B cell (primary cell): ENCODE results near the gene KCNH8. TPM values are rescaled to one million over a fixed set of nuclear protein-coding genes. Genes with fewer than 3 reads are reported as not detected.
A peak's percentile ranks its signal among the peaks of the same experiment; 100 is the strongest.

ENCODE experiments used
- ATAC-seq: fragments of 200-7000 bp; cut with Tn5 transposase; one replicate; pipeline ENCODE4 v1.10.0; 2021; ENCODE audit warnings: low read depth, mild to moderate bottlenecking, moderate number of reproducible peaks, moderate library complexity
- CTCF ChIA-PET: fragments of 350-600 bp; sonication (Branson Sonifier 250); formaldehyde crosslinking; loops from one replicate; lab custom pipeline; 2021; ENCODE audit warnings: antibody characterized with exemption, inconsistent platforms; lab: Charles Lee
- POLR2A ChIA-PET: fragments of 350-600 bp; sonication (Branson Sonifier 250); formaldehyde crosslinking; loops from one replicate; lab custom pipeline; 2021; ENCODE audit warnings: antibody characterized with exemption; lab: Charles Lee
- DNase-seq: peaks from one replicate; pipeline ENCODE4 v3.0.0; 2013
- H2AFZ ChIP-seq: 2 replicates; pipeline ENCODE4 v1.6.1; 2012; ENCODE audit warnings: mild to moderate bottlenecking, low read depth, low read length; ENCODE audit not compliant: insufficient read depth, poor library complexity, severe bottlenecking
- H3K27ac ChIP-seq, 2 donors: 1 replicate in 1 of 2; 2 replicates in 1 of 2; pipeline ENCODE4 v1.5.1; 2012 to 2013; ENCODE audit warnings: low read length in 2 of 2, mild to moderate bottlenecking in 2 of 2, moderate library complexity in 1 of 2
- H3K27me3 ChIP-seq, 4 experiments: fragments of 200-600 bp in 1 of 4; sonication (generic) in 1 of 4; replicated peaks in 1 of 4; 1 replicate in 2 of 4; 2 replicates in 2 of 4; pipeline versions ENCODE4 v1.6.1 to v1.7.0; 2013 to 2016; ENCODE audit warnings: low read length in 3 of 4, mild to moderate bottlenecking in 2 of 4, mixed read lengths in 1 of 4, moderate library complexity in 1 of 4; ENCODE audit not compliant: insufficient read depth in 4 of 4, control insufficient read depth in 3 of 4; ENCODE audit errors: control extremely low read depth in 1 of 4
- H3K36me3 ChIP-seq, 2 experiments: replicated peaks in 1 of 2; 1 replicate in 1 of 2; 2 replicates in 1 of 2; pipeline versions ENCODE4 v1.6.1 to v1.7.1; 2013; ENCODE audit warnings: low read length in 1 of 2; ENCODE audit not compliant: insufficient read depth in 2 of 2, control insufficient read depth in 1 of 2; ENCODE audit errors: control extremely low read depth in 1 of 2, extremely low read depth in 1 of 2
- H3K4me1 ChIP-seq, 2 donors: fragments of 200-600 bp in 1 of 2; sonication (generic) in 1 of 2; 1 replicate in 1 of 2; 2 replicates in 1 of 2; pipeline versions ENCODE4 v1.5.1 to v1.6.1; 2013 to 2017; ENCODE audit warnings: low read length in 2 of 2; ENCODE audit not compliant: control insufficient read depth in 2 of 2, insufficient read depth in 2 of 2
- H3K4me2 ChIP-seq: replicated peaks from 2 replicates; pipeline ENCODE3; 2012; ENCODE audit warnings: mild to moderate bottlenecking, low read depth, low read length; ENCODE audit not compliant: poor library complexity, severe bottlenecking
- H3K4me3 ChIP-seq, 5 experiments: fragments of 200-600 bp in 1 of 5; sonication (generic) in 1 of 5; 1 replicate in 3 of 5; 2 replicates in 2 of 5; pipeline versions ENCODE4 v1.5.1 to v1.7.0; 2011 to 2016; ENCODE audit warnings: low read length in 4 of 5, mild to moderate bottlenecking in 4 of 5, low read depth in 2 of 5, control low read depth in 1 of 5, moderate library complexity in 1 of 5; ENCODE audit not compliant: insufficient read depth in 1 of 5; ENCODE audit errors: control extremely low read depth in 1 of 5, extremely low read depth in 1 of 5
- H3K79me2 ChIP-seq: fragments of 200-600 bp; sonication (generic); one replicate; pipeline ENCODE4 v1.6.0; 2016; ENCODE audit warnings: low read length; ENCODE audit not compliant: control insufficient read depth, insufficient read depth
- H3K9ac ChIP-seq: fragments of 200-600 bp; sonication (generic); 2 replicates; pipeline ENCODE4 v1.6.1; 2017; ENCODE audit warnings: mild to moderate bottlenecking, low read length, moderate library complexity
- H3K9me3 ChIP-seq, 3 donors: one replicate each; pipeline versions ENCODE4 v1.6.1 to v1.7.1; 2013; ENCODE audit warnings: low read length in 2 of 3; ENCODE audit not compliant: control insufficient read depth in 2 of 3, insufficient read depth in 1 of 3; ENCODE audit errors: control extremely low read depth in 1 of 3
- H4K20me1 ChIP-seq: 2 replicates; pipeline ENCODE4 v1.6.0; 2012; ENCODE audit warnings: mild to moderate bottlenecking, low read length; ENCODE audit not compliant: insufficient read depth, control insufficient read depth, poor library complexity, severe bottlenecking
- H3K27ac Mint-ChIP-seq: one replicate; pipeline ENCODE4 v1.8.0; 2021; ENCODE audit warnings: mixed read lengths
- H3K27me3 Mint-ChIP-seq: one replicate; pipeline ENCODE4 v1.8.0; 2021; ENCODE audit warnings: mixed read lengths
- H3K4me1 Mint-ChIP-seq: one replicate; pipeline ENCODE4 v1.8.0; 2021; ENCODE audit warnings: mixed read lengths
- H3K4me3 Mint-ChIP-seq: one replicate; pipeline ENCODE4 v1.8.0; 2021; ENCODE audit warnings: mixed read lengths
- H3K9me3 Mint-ChIP-seq: one replicate; pipeline ENCODE4 v1.8.0; 2022; ENCODE audit warnings: mixed read lengths; ENCODE audit not compliant: insufficient read depth
- CTCF ChIP-seq: fragments of 200-600 bp; IDR thresholded peaks from one replicate; pipeline ENCODE4 v1.8.0; 2022; ENCODE audit warnings: antibody characterized with exemption, mild to moderate bottlenecking
- EZH2 ChIP-seq: IDR thresholded peaks from 2 replicates; pipeline ENCODE4 v1.6.1; 2012; ENCODE audit warnings: borderline replicate concordance, low read depth, mild to moderate bottlenecking, moderate library complexity, low read length; ENCODE audit not compliant: insufficient read depth, poor library complexity, severe bottlenecking
- WGBS: methylation state at CpG from one replicate; pipeline ENCODE4 v1.1.5; 2013; ENCODE audit warnings: missing lambda C conversion rate; ENCODE audit not compliant: insufficient coverage; 5-methylcytosine and 5-hydroxymethylcytosine counted together
- intact Hi-C: fragments of 100-400 bp; cut with micrococcal nuclease; formaldehyde crosslinking; loops from one replicate; pipeline ENCODE4 v1.10.0; 2022
- polyA plus RNA-seq: library from polyadenylated mRNA; depleted of rRNA; stranded (reverse); fragments of >200 nt; gene quantifications from 2 replicates; pipeline ENCODE4 v1.2.3, GENCODE V29; 2012
- total RNA-seq, 2 donors: library from RNA; stranded (reverse); fragments of 120-200 nt in 1 of 2; gene quantifications; 1 replicate in 1 of 2; 2 replicates in 1 of 2; pipeline versions ENCODE4 v1.2.3 to v1.2.4, GENCODE V29; 2013 to 2022

Gene KCNH8
- total and polyA plus RNA-seq, 2 donors (not counting 1 experiment from before 2014, with no cell fraction given) = 4.0 to 12.7 TPM

GRCh38 chr3:19543212-19543841 lies 395.0 kb downstream of the KCNH8 start:
- peaks cover 55 to 56% of the 10 kb centered on the region in 2 donors for H3K4me1 ChIP-seq
- DNase-seq (peak; percentile 59), ATAC-seq (peak; percentile 53)
- no peaks in the 10 kb centered on the region for H3K27me3 ChIP-seq
- H4K20me1 ChIP-seq = no peaks in the 10 kb centered on the region
- CTCF ChIA-PET = interaction anchor here (1.1 to 1.9 kb wide), 8 partner anchors 162 to 696 kb away, joined by 3 to 24 read pairs (median 4); no protein-coding TSS in a partner anchor
- peak overlapping the region; percentile 16 for H3K9ac ChIP-seq
- 20% methylated on average over 2 of the region's 4 CpGs for WGBS
- Mint-ChIP-seq H3K9me3 (no peaks in the 10 kb centered on the region), H3K4me3 (peak overlapping the region; percentile 16), H3K27ac (peak overlapping the region; percentile 60), H3K4me1 (peaks cover 64% of the 10 kb centered on the region), H3K27me3 (no peaks in the 10 kb centered on the region)
- H3K4me3 ChIP-seq = peak overlapping the region in 2 of 5 experiments; percentile 17 to 36
- no peaks in the 10 kb centered on the region for H3K79me2 ChIP-seq
- intact Hi-C loops = loop anchor here (1.0 to 5.0 kb wide), 7 partner anchors 96 to 496 kb away; no protein-coding TSS in a partner anchor
- peak overlapping the region; percentile 61 for H3K4me2 ChIP-seq
- peak overlapping the region; percentile 93 for H3K27ac ChIP-seq
- POLR2A ChIA-PET = no interaction called here
- no peaks in the 10 kb centered on the region for H3K36me3 ChIP-seq
- H2AFZ ChIP-seq = peak overlapping the region; percentile 11
- peaks cover 0 to 1% (median 0%) of the 10 kb centered on the region in 3 donors for H3K9me3 ChIP-seq
- TF ChIP-seq EZH2 = no peak
- TF ChIP-seq CTCF = peak; percentile 81
